ENCODE measurements around the gene ERG.

ERG gene

DNA sequence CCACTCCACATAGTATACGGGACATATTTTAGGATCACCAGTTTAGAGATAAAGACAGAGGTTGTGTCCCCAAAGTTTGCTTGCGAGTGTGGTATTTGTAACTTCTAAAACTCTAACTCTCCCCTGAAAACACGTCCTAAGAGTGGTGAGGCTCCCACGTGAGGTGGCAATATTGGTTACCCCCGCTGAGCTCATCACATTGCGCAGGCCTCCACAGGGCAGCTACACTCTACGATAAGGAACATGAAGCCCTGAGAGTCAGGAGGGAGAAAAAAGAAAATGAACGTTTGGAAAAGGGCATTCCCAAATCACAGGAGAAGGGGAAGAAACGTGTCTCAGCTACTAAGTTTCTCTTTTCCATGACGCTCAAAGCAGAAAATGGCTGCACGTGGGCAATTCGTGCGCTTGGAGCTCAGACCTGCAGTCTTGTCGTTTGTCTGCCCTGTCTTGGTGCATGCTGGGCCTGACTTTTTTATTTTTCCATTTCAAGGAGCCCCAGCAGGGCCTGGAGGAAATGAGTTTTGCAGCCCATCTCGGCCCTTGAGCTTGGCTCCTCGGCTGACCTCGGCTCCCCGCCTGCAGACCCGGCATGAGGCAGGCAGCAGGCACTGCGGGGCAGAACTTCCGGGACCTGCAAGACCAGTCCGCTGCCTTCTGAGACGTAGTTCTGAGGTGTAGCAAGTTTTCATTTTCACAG is 25.7 kb downstream of the ERG start:
- no peak for DNase-seq

DNA sequence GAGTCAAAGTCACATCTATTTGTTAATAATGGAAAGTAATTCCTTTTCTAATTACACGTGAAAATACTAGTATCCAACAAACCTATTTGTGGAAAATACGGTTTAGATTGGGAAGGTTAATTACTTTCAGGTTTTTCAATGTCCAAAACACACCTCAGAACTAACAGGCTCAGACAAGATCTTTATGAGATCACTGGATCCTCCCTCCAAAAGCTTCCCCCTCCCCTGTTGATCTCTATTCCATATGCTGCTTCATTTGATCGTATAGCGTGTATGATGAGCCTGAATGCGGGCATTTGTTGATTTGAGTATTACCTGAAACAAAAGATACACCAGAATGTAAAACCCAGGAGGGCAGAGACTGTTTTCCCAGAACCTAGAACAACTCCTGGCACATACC is 26.5 kb downstream of the ERG start:
- DNase-seq, result no peak

DNA sequence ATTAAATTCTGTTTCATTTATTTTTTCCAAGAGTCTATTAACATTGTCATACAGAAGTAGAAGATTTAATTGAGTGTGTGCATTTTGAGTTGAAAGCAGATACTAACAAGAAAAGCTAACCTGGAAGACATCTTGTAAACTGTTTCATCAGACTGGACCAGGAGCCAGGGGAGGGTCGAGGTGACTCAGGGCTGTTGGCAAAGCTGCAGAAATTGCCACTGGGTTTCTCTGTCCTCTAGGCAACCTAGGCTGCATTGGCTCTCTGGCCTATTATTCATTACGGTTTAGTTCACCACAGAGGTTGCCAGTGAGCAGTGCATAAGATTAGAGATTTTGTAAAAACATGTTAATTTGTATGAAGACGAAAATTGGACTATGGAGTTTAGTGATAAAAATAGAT is 27.5 kb downstream of the ERG start:
- DNase-seq, result no peak

DNA sequence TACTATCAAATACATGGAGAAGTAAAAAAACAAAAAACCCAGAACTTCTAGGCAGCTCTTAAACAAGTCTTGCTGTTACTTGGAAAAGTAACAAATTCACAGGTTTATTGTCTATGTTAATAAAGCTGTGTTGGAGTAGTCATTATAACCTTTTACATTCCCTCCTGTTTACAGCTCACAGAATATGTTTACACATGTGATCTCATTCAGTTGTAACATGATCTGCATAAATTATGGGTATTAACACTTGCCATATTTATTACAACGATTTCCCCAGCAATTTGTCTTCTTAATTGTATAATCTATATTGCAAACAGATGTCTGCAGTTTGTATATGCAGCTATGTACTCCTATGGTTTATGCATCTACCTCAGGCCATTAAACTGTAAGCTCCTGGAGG is 28.6 kb downstream of the ERG start:
- DNase-seq, result no peak

- DNase-seq, result no peak
Observed at GRCh38 chr21:38468989-38469388, 29.3 kb downstream of the ERG start.

DNA sequence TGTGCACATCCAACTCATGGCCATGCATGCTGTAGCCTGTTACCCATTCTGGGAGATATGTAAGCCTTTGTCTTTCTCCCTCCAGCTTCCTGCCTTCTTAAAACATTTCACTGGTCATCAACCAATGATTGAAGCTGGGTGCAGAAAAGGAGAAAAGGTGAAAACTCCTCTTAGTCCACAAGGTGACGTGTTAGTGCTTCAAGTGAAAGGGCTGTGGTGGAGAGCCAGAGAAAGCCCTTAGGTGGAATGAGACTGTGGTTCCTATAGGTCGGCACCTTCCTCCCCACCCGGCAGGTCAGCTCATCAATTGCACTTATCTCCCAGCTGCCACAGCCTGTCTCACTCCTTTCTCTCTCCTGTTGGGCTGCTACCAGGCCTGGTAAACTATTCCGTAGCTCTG is 30.4 kb downstream of the ERG start:
- DNase-seq, result no peak

DNA sequence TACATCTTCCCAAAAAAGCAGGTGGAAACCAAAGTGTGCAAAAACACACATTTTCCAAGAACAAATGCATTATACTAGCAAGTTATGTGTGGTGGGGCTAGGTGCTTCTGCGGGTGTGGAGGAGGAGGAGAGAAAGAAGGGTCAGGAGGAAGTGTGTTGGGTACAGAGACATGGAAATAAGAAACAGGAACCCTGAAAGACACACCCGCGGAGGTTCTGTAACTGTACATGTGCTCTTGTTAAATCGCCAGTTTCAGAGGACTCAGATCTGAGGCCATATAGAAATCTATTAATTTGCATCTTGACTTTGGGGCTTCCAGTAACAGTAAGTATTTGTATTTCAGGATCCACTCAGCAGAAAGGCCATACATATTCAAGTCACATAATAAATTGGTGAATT is 30.9 kb downstream of the ERG start:
- DNase-seq, result no peak

DNA sequence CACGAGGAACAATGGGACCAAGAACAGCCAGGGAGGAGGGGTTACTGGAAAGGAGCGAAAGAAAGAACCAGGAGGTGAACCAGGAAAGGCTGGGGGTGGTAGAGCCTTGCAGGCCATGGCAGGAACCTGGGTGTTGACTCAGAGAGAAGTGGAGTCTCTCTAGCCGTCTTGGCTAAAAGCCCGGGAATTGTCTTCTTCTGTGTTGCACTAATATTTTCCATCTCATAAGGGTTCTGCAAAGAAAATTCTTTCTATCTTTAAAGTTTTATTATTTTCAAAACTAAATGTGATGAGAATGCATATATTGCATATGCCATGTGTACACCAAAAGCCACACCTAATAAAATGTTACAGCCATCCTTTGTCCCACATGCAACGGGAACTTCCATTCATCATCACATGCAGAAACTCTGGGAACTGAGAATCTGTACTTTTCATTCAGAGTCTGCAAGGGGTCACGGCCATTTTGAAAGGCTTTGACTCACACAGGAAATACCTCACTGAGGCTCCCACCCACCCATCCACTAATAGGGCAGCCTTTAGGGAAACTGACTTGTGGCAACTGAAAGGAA is 38.0 kb downstream of the ERG start:
- no peak for DNase-seq

DNA sequence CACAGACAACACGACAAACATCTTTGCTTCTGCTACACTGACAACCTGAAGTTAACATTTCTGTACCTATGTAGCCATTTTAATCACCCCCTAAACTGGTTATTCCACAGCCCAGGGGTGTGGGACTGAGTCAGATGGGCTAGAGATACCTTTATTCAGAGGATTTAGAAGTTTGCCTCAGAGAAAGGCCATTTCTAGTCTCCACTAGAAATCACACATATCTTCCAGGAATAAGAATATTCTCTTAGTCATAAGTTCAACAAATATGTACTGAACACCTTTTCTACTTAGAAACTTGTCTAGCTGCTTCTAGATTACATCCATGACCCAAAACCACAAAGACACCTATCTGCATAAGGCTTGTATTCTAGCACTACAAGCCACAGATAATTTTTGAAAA is 38.8 kb downstream of the ERG start:
- no peak for DNase-seq

GRCh38 chr21:38455403-38455802 is 42.9 kb downstream of the ERG start:
- DNase-seq, result no peak

GRCh38 chr21:38454702-38455101 is 43.6 kb downstream of the ERG start:
- DNase-seq, result no peak

DNA sequence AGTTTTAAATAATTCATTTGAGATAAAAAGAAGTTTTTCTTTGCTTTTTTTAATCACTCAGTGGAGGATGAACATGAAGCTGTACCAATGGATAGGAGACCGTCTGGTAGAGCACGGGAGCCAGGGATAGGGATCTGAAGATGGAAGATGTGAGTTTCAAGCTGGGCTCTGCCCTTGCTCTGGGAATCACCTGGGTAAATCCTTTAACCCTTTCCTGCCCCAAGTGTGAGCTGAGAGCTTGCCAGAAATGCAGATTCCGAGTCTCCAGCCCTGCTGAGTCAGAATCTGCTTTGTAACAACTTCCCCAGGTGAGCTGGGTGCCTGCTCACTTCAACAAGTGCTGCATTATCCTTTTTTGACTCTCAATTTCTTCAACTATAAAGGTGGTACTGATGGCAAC is 44.1 kb downstream of the ERG start:
- DNase-seq, result no peak

- DNase-seq, result no peak
Observed at GRCh38 chr21:38448671-38449385, 49.4 kb downstream of the ERG start.

- DNase-seq, result no peak
Observed at GRCh38 chr21:38447611-38448010, 50.7 kb downstream of the ERG start.

DNA sequence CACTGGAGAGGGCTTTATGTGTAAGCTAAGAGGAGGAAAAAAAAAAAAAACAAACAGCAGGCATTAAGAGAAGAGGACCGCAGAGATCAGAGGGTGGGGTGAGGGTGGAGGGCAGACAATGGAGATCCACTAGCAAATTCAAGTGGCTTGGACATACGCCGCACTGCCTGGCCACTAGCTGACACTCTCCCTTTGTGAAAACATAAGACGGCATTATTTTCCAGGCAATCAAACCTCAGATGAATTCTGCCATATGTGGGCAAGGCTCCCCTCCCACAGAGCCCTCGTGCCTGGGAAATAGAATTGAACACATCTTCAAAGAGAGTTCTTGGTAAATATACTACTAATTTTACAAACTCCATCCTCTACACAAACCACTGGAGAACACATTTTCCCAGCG is 53.6 kb downstream of the ERG start:
- no peak for DNase-seq

GRCh38 chr21:38443110-38443509 is 55.2 kb downstream of the ERG start:
- DNase-seq, result no peak

DNA sequence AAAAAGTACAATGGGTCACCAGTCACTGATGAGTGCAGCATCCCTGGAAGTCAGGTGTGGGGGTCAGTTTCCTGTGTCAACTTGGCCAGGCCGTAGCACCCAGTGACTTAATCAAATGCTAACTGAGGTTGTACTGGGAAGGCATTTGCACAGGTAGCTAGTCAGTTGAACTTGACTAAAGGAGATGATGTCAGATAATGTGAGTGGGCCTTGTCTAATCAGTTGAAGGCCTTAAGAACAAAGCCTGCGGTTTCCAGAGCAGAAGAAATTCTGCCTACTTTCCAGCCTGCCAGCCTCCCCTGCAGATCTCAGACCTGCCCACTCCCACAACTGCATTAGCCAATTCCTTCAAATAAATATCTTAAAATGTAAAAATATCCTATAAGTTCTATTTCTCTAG is 57.1 kb downstream of the ERG start:
- DNase-seq, result no peak

DNA sequence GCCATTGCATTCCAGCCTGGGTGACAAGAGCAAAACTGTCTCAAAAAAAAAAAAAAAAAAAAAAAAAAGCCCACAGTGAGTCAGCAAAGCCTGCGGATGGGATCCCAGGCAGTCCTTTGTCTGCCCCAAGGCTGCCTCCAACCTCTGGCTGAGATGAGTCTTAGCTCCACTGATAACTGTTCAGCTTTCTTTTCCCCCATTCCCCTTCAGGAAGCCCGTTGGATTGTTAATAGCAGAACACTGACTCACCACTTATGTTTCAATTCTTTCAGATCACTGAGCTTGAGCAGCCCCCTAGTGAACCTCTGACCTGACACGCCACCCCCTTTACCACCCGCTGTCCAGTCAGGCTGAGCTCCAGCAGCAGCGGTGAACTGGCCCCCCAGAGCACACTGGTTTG is 57.5 kb downstream of the ERG start:
- DNase-seq, result no peak

- no peak for DNase-seq
Observed at GRCh38 chr21:38439957-38440356, 58.3 kb downstream of the ERG start.

DNA sequence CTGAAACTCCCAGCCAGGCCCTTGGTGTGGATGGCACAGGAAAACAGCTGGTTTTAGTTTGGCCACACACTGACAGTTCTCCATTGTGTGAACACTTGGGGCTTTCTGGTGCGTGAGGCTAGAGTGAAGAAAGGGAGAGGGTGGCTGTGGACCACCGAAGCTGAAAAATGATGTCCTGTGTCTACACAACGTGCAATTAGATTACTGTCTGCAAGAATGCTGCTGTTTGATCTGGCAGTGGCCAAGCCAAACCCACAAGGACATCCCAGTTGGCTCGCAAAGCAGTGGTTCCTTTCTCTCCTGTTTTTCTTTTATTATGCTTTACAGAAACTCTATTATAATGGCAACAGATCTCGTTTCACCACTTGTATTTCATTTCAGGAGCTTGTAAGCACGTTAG is 58.9 kb downstream of the ERG start:
- no peak for DNase-seq

DNA sequence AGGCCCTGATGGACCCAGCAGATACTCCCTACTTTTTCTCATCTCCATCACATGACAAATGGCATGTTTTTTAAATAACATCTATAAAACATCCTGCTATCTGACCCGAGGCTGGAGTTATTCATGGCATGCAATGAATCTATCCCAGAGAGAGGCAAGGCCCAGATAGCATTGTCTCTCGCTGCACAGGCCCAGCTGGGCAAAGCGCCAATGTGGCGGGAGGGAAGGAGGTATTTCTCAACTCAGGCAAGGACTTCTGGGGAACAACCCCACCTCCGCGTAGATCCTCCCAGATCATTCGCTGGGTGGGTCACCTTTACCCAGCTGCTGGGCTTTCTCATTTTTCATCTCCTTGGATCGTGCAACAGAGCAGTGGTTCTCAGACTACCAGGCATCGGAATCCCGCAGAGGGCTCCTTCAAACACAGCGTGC is 59.8 kb downstream of the ERG start:
- DNase-seq, result no peak

DNA sequence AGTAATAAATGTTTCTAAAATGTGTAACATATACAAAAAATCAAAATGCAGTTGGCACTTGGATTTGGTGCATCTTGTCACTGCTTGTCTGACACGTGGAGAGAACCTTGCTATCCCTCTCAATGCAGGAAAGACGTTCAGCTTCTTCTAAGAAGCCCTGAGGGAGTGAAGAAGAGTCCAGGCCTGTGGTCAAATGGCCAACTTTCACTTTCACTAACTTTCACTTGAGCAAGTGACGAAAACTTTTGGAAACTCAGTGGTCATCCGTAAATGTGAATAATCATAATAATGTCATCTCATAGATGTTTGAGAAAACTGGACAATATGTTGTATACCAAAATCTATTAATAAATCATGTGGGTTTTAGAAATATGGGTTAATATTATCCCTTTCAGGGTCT is 61.9 kb downstream of the ERG start:
- no peak for DNase-seq

DNA sequence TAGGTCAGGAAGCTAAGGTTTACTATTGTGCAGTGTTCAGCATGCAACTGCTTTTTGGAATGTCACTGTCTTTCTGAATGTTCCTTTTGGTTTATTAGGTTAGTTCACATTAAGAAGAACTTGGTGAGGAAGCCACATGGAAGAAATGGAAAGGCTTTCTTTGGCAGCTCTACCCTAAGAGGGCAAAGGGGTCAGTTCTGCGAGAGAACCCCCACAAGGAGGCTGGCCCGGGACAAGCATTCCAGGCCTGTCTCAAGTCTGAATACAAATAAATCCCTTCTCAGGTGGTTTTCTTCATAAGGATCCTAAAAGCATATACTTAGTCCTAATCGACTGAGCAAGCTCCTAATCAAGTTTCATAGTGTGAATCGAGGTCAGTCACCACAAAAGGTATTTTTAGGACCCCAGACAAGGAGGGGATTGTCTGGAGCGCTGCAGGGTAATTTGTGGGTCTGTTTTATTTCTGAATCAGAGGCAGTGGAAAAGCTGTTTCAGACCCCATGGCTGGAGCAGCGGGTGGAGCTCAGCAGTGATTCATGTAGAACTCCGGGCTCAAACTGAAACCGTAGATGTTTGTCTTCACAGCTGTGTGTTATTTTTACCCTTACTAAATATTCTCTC is 63.3 kb downstream of the ERG start:
- DNase-seq, result no peak

DNA sequence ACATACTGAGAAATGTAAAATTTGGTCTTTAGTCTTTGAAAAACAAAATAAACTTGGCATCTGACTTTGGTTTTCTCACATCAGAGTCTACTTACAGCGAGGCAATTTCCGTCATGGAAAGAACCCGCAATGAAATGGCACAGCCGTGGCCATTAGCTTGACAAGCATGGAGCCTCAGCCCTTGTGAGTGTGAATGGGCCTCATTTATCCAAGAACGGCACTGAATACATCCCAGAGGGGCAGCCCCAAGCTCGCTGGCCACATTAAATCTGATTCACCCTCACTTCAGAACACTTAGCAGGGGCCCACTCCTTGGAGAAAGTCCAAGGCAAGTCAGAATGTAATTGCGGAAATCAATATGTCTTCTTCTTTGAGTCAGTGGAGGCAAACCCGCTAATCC is 64.8 kb downstream of the ERG start:
- DNase-seq, result no peak
